GM12878 (cell line): ENCODE measurements around the gene HMGXB4.

Source experiments
- CEBPB ChIP-seq, 2 experiments: fragments of 150-350 bp in 1 of 2; IDR thresholded peaks; 2 replicates each; pipeline ENCODE4 v1.6.1; 2012 to 2014; ENCODE audit warnings: low read depth in 2 of 2, low read length in 2 of 2, borderline replicate concordance in 1 of 2, inconsistent platforms in 1 of 2
- EP300 ChIP-seq, 2 experiments: fragments of 150-350 bp in 1 of 2; IDR thresholded peaks; 2 replicates each; pipeline ENCODE4 v1.6.1; 2011 to 2012; ENCODE audit warnings: low read depth in 2 of 2, low read length in 2 of 2, borderline replicate concordance in 1 of 2, improper control_type of control experiment in 1 of 2, inconsistent platforms in 1 of 2; ENCODE audit not compliant: control insufficient read depth in 1 of 2
- HCFC1 ChIP-seq: fragments of 150-350 bp; IDR thresholded peaks from 2 replicates; pipeline ENCODE4 v1.6.1; 2014; ENCODE audit warnings: low read length
- KAT2A ChIP-seq: conservative IDR thresholded peaks from 2 replicates; pipeline ENCODE4 v1.6.1; 2011; ENCODE audit warnings: low read depth, low read length; ENCODE audit not compliant: control insufficient read depth
- KLF5 ChIP-seq: fragments of 450-650 bp; IDR thresholded peaks from 2 replicates; pipeline ENCODE4 v1.6.1; 2014; ENCODE audit warnings: mild to moderate bottlenecking; ENCODE audit not compliant: partially characterized antibody
- SUZ12 ChIP-seq: fragments of 200-600 bp; sonication (generic); IDR thresholded peaks from one replicate; pipeline ENCODE4 v1.6.1; 2018; ENCODE audit warnings: antibody characterized with exemption, mild to moderate bottlenecking; ENCODE audit not compliant: unreplicated experiment
- TF ChIP-seq, protein P1 (sequence below), 3 experiments: IDR thresholded peaks in 2 of 3; conservative IDR thresholded peaks in 1 of 3; 2 replicates each; pipeline ENCODE4 v1.5.1; 2011; ENCODE audit warnings: low read depth in 3 of 3, low read length in 3 of 3, mild to moderate bottlenecking in 3 of 3, control low read depth in 2 of 3, moderate library complexity in 2 of 3, inconsistent platforms in 1 of 3, mixed read lengths in 1 of 3; ENCODE audit not compliant: control insufficient read depth in 2 of 3, insufficient read depth in 1 of 3; ENCODE audit errors: extremely low read depth in 1 of 3
- TF ChIP-seq, protein P2 (sequence below): IDR thresholded peaks from 2 replicates; pipeline ENCODE4 v1.6.1; 2011; ENCODE audit warnings: borderline replicate concordance, low read depth, mild to moderate bottlenecking, moderate library complexity, mixed read lengths, low read length; ENCODE audit not compliant: insufficient read depth; ENCODE audit errors: extremely low read length

DNA sequence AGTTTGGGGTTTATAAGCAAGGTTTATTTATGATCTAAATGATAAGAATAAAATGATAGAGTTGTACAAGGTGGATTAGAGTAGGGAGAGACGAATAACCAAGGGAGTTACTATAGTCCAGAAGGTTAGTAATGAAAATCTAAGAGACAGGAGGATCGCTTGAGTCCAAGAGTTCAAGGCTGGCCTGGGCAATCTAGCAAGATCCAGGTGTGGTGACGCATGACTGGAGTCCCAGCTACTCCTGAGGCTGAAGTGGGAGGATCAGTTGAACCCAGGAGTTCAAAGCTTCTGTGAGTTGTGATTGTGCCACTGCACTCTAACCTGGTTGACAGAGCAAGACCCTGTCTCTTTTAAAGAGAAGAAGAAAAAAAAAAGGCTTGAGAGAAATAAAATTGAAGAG, 12.3 kb downstream of the HMGXB4 start:
- TF ChIP-seq SUZ12 (no peak), KAT2A (no peak), CEBPB (IDR thresholded peaks at IDR 0.05; ENCODE audit: borderline replicate concordance in 1 of 2, low read depth in 2 of 2, low read length in 2 of 2) (no peak), EP300 (IDR thresholded peaks at IDR 0.05; ENCODE audit: borderline replicate concordance in 1 of 2, control insufficient read depth in 1 of 2, low read depth in 2 of 2, low read length in 2 of 2) (no peak), KLF5 (no peak), HCFC1 (no peak)
- TF ChIP-seq, protein P1, sequence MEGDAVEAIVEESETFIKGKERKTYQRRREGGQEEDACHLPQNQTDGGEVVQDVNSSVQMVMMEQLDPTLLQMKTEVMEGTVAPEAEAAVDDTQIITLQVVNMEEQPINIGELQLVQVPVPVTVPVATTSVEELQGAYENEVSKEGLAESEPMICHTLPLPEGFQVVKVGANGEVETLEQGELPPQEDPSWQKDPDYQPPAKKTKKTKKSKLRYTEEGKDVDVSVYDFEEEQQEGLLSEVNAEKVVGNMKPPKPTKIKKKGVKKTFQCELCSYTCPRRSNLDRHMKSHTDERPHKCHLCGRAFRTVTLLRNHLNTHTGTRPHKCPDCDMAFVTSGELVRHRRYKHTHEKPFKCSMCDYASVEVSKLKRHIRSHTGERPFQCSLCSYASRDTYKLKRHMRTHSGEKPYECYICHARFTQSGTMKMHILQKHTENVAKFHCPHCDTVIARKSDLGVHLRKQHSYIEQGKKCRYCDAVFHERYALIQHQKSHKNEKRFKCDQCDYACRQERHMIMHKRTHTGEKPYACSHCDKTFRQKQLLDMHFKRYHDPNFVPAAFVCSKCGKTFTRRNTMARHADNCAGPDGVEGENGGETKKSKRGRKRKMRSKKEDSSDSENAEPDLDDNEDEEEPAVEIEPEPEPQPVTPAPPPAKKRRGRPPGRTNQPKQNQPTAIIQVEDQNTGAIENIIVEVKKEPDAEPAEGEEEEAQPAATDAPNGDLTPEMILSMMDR (IDR thresholded peaks at IDR 0.05 in 2 of 3, conservative IDR thresholded peaks at IDR 0.05 in 1 of 3; ENCODE audit: control insufficient read depth in 2 of 3, extremely low read depth in 1 of 3, insufficient read depth in 1 of 3, low read depth in 3 of 3, low read length in 3 of 3), result no peak
- TF ChIP-seq, protein P2, sequence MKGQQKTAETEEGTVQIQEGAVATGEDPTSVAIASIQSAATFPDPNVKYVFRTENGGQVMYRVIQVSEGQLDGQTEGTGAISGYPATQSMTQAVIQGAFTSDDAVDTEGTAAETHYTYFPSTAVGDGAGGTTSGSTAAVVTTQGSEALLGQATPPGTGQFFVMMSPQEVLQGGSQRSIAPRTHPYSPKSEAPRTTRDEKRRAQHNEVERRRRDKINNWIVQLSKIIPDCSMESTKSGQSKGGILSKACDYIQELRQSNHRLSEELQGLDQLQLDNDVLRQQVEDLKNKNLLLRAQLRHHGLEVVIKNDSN, result no peak
